ENCODE results near the gene OSGIN1. TPM values are rescaled to one million over a fixed set of nuclear protein-coding genes. Genes with fewer than 3 reads are reported as not detected.

The OSGIN1 gene
- total RNA-seq, 1 donor, result 6.6 TPM

DNA sequence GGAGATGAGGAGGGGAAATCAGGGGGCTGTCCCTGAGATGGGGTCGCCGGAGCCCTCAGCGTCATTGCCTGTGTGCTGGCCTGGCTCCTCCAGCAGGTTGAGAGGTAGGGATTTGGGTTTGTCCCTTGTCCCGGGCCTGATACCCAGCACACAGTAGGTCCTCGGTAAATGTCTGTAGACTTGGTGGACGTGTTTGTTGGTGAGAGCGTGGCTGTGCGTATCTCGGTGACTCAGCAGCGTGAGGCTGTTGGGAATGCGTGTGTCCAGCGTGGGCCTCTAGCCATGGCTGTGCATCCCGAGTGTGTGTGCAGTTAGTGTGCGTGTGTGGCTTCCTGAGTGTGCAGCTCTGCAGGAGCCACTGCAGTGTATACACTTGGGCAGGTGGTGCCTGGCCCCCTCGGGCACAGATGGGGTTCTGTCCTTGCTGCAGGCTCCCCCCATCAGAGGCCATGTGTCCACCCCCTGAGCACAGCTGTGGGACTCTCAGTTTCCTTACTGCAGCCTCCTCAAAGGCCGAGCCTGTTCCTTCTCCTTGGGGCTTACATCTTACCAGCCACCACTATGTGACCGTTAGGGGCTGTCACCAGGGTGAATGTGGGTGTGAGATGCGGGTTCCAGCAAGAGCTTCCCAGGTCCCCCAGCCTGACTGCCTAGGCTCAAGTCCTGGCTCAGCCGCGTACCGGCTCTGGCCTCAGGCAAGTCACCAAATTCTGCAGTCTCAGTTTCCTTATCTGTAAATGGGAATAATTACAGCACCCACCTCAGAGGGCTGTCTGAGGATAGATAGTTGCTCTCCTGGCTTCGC, 20.7 kb downstream of the OSGIN1 start:
- no peak overlapping the region for H3K4me3 ChIP-seq (ENCODE audit: low read depth, low read length)
- TF ChIP-seq, protein P1, sequence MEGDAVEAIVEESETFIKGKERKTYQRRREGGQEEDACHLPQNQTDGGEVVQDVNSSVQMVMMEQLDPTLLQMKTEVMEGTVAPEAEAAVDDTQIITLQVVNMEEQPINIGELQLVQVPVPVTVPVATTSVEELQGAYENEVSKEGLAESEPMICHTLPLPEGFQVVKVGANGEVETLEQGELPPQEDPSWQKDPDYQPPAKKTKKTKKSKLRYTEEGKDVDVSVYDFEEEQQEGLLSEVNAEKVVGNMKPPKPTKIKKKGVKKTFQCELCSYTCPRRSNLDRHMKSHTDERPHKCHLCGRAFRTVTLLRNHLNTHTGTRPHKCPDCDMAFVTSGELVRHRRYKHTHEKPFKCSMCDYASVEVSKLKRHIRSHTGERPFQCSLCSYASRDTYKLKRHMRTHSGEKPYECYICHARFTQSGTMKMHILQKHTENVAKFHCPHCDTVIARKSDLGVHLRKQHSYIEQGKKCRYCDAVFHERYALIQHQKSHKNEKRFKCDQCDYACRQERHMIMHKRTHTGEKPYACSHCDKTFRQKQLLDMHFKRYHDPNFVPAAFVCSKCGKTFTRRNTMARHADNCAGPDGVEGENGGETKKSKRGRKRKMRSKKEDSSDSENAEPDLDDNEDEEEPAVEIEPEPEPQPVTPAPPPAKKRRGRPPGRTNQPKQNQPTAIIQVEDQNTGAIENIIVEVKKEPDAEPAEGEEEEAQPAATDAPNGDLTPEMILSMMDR (IDR thresholded peaks at IDR 0.05; ENCODE audit: insufficient read depth, low read length), result no peak
- no peak for DNase-seq (ENCODE audit: low read depth)

DNA sequence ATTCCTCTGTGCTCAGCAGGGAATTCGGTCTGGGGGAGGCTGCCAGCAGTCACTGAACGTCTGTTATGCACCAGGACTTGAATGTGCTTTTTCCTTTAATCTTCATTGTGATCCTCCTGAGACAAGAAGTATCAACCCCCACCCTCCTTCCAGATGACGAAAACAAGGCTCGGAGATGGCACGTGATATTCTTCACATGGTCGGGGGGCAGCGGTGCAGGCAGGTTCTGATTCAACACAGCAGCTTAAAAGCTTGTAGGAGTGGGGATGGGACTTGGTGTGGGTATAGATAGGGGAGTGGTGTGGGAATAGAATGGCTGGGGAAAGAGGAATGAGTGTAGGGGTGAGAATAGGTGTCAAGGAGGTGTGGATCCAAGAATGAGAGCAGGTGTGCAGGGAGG, 21.4 kb downstream of the OSGIN1 start:
- no peak for DNase-seq (ENCODE audit: low read depth)
- TF ChIP-seq, protein P1 (IDR thresholded peaks at IDR 0.05; ENCODE audit: insufficient read depth, low read length), result no peak
- no peak overlapping the region for H3K4me3 ChIP-seq (ENCODE audit: low read depth, low read length)

DNA sequence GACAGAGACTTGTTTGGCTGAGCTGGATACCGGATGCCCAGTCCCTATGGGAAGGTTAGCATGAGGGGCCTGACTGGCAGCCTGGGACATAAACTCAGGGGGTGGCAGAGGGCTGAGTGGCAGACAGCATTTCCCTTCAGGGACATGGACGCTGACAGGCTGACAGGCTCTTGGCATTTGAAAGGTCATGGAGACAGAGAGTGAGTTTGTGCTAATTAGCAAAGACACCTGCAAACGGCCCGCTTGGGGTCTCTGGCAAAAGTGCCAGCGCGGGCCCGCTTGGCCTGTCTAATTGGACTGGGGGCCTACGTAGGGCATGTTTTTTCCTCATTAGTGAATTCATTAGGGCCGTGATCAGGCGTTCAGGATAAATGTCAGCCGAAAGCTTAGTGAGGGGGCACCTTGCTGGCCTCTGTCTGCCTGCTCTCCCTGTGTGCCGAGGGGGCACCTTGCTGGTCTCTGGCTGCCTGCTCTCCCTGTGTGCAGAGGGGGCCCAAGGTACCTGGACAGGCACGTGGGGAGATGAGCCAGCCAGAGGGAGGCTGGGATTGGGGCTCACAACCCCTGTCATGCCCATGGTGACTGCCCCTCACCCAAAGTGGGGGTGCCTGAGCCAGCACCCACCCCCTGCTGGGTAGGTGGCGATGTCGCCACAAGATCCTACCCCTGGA, 22.7 kb downstream of the OSGIN1 start:
- no peak for DNase-seq (ENCODE audit: low read depth)
- H3K4me3 ChIP-seq (ENCODE audit: low read depth, low read length), result no peak overlapping the region
- TF ChIP-seq, protein P1 (IDR thresholded peaks at IDR 0.05; ENCODE audit: insufficient read depth, low read length), result no peak

DNA sequence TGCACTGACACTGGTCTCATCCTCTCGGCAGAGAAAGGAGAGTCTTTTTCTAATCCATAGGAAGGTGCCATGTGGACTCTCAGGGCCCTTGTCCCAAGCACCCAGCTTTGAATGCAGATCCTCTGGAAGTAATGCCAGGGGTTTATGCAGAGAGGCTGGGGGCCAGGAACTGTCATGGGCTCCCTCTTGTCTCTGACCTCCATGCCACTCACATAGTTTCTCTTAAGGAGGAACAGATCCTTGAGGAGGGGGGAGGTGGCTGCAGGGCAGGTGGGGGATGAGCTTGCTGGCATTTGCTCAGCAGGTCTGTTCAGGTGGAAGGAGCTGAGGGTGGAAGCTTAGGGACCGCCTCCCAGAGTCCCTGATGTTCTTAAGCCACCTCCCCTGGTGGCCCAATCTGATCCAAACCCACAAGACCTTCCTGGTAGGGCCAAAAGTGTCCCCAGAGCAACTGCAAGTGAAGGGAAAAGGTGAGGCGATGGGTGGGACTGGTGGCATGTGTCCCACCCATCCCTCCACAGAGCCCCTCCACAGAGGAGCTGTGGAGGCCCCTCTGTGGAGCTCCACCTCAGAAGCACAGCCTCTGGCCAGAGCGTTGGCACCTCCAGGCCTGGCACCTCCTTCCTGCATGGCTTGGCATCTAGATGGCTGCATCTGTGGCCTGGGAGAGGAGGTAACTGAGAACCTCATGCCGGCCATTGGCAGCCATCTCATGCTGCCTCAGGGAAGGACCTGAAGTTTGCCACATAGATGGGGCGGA, 24.2 kb downstream of the OSGIN1 start:
- H3K4me3 ChIP-seq (ENCODE audit: low read depth, low read length), result no peak overlapping the region
- no peak for DNase-seq (ENCODE audit: low read depth)
- TF ChIP-seq, protein P1 (IDR thresholded peaks at IDR 0.05; ENCODE audit: insufficient read depth, low read length), result no peak

DNA sequence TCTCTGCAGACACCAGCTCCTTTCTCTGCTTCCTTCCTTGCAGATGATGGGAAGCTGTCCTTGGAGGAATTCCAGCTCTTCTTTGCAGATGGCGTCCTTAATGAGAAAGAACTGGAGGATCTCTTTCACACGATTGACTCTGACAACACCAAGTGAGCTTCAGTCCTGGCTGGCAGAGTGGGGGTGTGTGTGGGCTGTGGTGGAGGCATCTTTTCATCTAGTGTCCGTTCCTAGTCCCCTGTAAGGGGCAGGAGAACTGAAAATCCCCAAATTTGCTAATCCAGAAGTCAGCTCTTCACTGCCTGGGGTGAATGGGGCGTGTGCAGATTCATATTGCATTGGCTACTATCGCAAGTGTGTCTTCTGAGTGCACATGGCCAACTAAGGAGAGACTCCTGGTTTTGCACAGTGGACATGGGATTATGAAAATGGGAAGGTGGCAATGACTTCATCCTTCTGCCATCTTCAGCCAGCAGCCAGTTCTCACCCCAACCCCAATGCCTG, 25.4 kb downstream of the OSGIN1 start:
- TF ChIP-seq, protein P1 (IDR thresholded peaks at IDR 0.05; ENCODE audit: insufficient read depth, low read length), result no peak
- no peak for DNase-seq (ENCODE audit: low read depth)
- no peak overlapping the region for H3K4me3 ChIP-seq (ENCODE audit: low read depth, low read length)

DNA sequence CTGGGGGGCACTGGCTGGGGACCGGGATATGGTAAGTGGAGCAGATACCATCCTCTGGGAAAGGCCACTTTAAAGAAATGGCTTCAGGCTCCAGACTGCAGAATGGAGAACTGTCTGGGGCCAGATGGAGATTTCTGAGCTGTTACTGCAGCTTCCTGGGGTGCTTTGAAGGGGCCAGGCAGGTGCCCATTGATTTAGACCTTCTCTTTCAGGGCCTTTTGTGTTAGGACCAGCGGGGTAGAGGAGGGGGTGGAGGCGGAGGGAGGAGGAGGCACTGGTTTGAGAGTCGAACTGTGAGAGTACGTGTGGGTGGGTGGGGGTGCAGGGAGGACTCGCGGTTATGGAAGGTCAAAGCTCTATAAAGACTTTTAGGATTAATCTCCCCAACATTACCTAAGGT, 26.4 kb downstream of the OSGIN1 start:
- DNase-seq (ENCODE audit: low read depth), result no peak
- TF ChIP-seq, protein P1 (IDR thresholded peaks at IDR 0.05; ENCODE audit: insufficient read depth, low read length), result no peak
- H3K4me3 ChIP-seq (ENCODE audit: low read depth, low read length), result no peak overlapping the region

Measured in fibroblast of the aortic adventitia (primary cell).